NCI-H1436 (cell line): ENCODE data around the gene SMURF2.
"Not testable (repeated sequence)": the region's sequence is repeated elsewhere in the genome, so short reads cannot be mapped to it uniquely, and the experiment has no call there.

Source experiments
- DNase-seq: peaks from one replicate; lab custom pipeline; 2025; lab: John Stamatoyannopoulos, UW

The SMURF2 gene

DNA sequence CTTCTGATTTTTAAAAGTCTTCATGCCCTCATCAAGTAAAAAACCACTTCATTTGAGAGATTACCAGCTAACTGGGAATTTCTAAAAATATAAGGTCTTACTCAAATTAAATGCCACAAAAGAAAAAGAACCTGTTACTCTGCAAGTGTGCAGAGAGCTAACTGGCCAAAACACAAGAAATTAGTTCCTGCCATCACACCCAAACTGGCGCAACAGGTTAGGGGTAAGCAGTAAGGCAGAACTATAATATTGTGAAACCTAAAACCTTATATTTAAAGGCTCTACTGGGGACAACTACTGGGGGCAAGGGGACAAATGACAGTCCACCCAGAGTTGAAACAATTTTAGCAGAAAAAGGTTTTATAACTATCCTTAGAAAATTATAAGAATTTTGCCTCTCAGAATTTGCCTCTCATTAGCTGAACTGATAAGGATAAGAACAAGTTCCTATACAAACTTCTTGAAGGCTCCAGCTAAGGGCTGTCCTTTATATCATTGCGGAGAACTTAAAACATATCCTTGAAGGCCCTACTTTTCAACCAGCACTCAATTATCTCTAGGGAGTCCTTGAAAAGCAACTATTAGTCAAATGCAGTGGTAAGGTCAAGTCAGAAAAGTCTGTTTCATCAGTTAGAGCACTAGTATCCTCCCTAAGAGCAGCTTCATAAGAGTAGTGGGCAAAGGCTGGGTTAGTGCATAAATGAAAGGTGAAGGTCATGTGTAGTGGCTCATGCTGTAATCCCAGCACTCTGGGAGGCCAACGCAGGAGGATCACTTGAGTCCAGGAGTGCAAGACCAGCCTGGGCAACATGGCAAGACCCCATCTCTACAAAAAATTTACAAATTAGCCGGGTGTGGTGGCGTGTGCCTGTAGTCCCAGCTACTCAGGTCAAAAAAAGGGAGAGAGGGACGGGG, 31.5 kb downstream of the SMURF2 start:
- DNase-seq: no peak

DNA sequence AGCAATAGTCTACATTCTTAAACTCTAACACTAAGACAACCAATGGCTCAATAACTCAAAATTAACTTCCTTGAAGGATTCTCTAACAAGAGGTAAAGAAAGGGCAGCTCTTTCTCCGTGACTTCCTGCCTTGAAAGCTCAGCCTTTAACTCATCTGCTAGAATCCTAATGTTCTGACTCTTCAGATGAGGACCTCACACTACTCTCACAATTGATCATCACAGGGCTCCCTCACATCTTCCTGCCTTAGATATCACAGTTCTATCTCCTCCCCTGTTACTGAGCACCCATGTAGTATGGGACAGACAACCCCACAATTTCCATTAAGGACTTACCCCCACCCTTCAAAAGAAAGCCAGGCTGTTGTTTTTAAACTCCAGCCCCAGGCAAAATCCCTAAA, 33.5 kb downstream of the SMURF2 start:
- no peak for DNase-seq

GRCh38 chr17:64627797-64628196, 34.3 kb downstream of the SMURF2 start:
- DNase-seq: no peak

DNA sequence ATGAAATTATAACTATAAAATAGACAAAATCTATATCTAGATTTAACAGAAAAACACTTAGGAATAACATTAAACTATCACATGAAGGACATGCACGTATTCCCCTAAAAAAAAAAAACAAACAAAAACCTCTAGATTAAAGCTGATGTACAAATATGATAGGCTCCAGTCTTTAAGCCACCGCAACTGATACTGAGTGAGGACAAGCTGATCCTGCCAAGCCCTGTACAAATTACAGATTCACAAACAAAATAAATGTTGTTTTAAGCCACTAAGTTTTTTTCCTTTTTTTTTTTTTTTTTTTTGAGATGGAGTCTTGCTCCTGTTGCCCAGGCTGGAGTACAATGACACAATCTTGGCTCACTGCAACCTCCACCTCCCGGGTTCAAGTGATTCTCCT, 35.3 kb downstream of the SMURF2 start:
- DNase-seq: no peak

GRCh38 chr17:64625541-64625940, 36.6 kb downstream of the SMURF2 start:
- DNase-seq: no peak

DNA sequence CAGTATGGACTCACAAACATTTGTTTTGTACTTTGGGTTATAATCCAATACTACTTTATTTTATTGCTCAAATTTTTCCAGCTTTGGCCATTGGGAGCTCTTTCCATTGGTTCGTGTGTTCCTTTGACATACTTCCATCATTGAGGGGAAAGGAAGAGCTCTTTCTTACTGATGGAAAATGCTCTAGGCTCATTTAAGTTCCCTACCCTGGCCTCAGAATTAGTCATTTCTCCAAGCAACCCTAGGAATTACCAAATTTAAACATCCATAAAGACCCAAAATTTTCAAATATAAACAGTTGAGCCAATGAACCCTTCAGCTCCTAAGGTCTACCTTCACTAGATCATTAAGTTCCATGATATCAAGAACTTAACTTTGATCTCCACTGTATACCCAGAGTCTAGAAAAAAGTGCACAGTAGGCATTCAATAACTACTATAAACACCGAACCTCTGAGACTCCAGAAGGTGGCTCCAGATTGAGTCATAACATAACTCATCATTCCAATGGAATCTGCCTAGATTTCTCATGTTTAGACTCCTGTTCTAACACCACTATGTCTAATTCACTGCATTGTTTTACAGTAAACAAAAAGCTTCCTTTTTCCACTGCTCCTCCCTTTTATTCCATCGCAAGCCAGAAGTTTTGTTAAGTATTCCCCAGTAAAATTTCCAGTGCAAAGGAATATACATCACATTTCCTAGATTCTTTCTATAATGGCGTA, 39.0 kb downstream of the SMURF2 start:
- DNase-seq: no peak

- no peak for DNase-seq
Observed at GRCh38 chr17:64621772-64622171, 40.3 kb downstream of the SMURF2 start.

DNA sequence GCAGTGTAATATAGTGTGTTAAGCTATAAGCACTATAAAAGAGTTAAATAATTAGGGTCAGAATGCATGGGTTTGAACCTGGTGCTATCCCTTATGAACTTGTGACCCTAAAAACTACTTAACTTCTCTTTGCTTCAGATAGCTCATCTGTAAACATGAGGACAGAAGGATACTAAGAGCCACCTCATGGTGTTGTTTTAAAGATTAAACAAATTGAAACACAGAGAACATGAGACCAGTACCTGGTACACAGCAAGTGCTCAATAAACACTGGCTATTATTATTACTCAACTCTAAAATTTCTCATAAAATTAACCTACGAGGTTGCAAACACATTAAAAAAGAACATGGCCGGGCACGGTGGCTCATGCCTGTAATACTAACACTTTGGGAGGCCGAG, 43.3 kb downstream of the SMURF2 start:
- DNase-seq: no peak

DNA sequence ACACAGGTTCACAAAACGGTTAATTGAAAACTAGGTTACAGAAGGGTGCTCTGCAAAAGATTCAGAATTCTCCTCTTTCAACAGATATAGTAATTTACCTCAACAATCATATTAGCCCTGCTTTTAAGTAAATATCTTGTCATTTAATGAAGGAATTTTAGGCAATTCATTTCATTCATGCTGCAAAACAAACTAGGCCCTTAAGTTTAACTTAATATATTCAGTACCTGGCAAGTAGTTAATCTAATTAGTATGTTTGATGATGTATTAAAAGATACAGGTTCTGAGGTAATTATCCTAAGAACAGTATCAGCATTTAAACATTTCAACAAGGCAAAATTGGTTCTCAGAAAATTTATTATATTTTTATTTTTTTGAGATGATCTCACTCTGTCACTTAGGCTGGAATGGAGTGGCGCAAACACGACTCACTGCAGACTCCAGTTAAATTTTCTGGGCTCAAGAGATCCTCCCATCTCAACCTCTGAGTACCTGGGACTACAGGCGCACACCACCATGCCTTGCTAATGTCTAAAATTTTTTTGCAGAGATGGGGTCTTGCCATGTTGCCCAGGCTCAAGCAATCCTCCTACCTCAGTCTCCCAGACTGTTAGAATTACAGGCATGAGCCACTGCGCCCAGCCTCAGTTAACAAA, 44.9 kb downstream of the SMURF2 start:
- no peak for DNase-seq

- no peak for DNase-seq
Observed at GRCh38 chr17:64615028-64615677, 47.0 kb downstream of the SMURF2 start.

DNA sequence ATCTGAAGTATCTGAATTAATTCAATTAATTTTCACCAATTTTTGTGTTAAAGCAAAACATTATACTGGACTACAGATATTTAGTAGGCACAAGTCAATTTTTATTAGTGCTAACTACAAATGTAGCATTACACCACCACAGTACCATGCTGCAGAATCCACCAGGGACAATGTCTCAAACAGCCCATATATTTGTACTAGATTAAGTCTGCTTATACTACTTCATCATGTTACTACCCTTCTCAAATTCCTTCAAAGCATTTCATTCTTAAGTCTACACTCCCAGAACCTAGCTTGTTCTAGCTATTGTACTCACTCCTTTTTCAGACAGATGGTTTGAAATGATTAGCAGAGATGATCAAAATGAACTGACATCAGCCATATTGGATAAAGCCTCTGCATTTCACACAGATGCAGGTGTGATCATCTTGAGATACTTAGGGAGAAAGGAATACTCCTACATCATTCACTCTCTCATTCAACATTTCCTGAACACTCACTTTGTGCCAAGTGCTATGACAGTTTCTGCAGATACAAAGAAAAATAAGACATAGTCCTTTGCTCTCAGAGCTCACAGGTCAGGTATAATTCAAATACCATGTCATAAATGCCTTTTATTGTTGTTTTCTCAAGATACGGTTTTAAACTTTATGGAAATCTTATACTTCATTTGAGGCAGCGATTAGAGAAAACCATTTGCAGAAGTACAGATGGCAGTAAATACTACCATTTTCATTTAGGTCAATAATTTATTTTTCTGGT, 47.7 kb downstream of the SMURF2 start:
- DNase-seq: no peak

DNA sequence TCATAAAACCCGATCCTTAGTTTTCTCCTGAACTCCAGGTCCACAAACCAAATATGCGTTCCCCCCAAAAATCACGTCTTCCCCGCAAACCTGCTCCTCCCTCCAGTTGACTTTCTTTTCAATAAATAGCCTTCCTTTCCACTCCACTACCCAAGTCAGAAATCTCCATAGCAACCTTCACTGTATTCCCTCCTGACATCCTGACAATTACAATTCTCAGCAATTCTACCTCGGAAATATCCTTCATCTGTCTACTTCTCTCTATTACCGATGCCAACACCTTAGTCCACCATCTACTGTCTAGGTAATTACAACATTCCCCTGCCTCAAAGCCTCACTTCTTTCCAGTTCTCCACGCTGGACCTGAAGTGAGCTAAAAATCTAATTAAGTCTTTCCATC, 50.7 kb downstream of the SMURF2 start:
- no peak for DNase-seq

- DNase-seq: not testable (repeated sequence)
Observed at GRCh38 chr17:64610244-64610643, 51.9 kb downstream of the SMURF2 start.

DNA sequence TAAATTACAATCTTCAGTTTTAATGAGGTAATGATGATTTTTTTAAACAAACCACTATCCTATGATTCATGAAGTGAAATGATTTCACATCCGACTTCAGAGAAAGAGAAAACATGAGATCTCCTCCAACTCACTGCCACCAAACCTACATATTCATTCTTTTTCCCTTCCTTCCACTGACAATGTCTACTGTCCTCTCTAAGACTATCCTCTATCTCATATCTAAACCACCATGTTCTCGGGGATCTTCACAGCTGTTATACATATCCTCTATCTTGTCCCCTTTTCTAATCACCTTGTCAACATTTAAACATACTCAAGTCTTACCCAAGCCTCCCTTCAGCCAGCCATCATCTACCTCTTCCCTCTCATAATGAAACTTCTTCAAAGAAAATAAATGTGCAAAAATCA, 53.5 kb downstream of the SMURF2 start:
- no peak for DNase-seq

- no peak for DNase-seq
Observed at GRCh38 chr17:64607862-64608565, 54.1 kb downstream of the SMURF2 start.

- not testable (repeated sequence) for DNase-seq
Observed at GRCh38 chr17:64604532-64604931, 57.6 kb downstream of the SMURF2 start.

- no peak for DNase-seq
Observed at GRCh38 chr17:64603987-64604386, 58.1 kb downstream of the SMURF2 start.

GRCh38 chr17:64599827-64600226, 62.3 kb downstream of the SMURF2 start:
- DNase-seq: no peak

- no peak for DNase-seq
Observed at GRCh38 chr17:64599187-64599676, 62.9 kb downstream of the SMURF2 start.

DNA sequence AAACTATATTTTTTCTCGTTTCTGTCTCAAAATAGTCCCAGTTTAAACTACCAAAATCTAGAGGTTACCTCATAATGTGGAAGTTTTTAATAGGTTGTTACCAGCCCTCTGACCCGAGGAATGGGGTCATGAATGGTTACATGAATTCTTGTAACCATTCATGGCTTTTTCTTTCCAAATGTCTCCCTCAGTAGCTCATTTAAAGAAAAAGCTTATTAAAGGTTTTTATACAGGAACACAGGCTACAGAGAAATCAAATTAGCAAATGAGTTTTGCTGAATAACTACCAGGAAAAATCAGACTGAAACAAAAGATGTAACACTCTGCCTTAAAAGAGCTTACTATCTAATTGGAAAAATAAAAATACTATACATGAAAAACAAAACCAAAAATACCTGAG, 63.4 kb downstream of the SMURF2 start:
- DNase-seq: no peak

- DNase-seq: no peak
Observed at GRCh38 chr17:64596988-64597387, 65.1 kb downstream of the SMURF2 start.
